ENCODE results near the gene KIAA0232.
"Not testable (repeated sequence)": the region's sequence is repeated elsewhere in the genome, so short reads cannot be mapped to it uniquely, and the experiment has no call there.

KIAA0232 gene

GRCh38 chr4:6887591-6888371, 105.3 kb downstream of the KIAA0232 start:
- peak; percentile 7 for DNase-seq

GRCh38 chr4:6888506-6889071, 106.1 kb downstream of the KIAA0232 start:
- DNase-seq: no peak

GRCh38 chr4:6889101-6889735, 106.7 kb downstream of the KIAA0232 start:
- no peak for DNase-seq

GRCh38 chr4:6889736-6890324, 107.3 kb downstream of the KIAA0232 start:
- DNase-seq: no peak

- no peak for DNase-seq
Observed at GRCh38 chr4:6890358-6890757, 107.8 kb downstream of the KIAA0232 start.

GRCh38 chr4:6890971-6891370, 108.4 kb downstream of the KIAA0232 start:
- not testable (repeated sequence) for DNase-seq

- DNase-seq: no peak
Observed at GRCh38 chr4:6891436-6892170, 109.1 kb downstream of the KIAA0232 start.

- DNase-seq: peak; percentile 66
Observed at GRCh38 chr4:6892190-6892908, 109.8 kb downstream of the KIAA0232 start.

GRCh38 chr4:6892909-6893202, 110.3 kb downstream of the KIAA0232 start:
- no peak for DNase-seq

- peak; percentile 37 for DNase-seq
Observed at GRCh38 chr4:6893449-6894085, 111.0 kb downstream of the KIAA0232 start.

GRCh38 chr4:6894086-6894478, 111.6 kb downstream of the KIAA0232 start:
- DNase-seq: no peak

- DNase-seq: no peak
Observed at GRCh38 chr4:6894528-6895498, 112.3 kb downstream of the KIAA0232 start.

GRCh38 chr4:6896035-6896434, 113.5 kb downstream of the KIAA0232 start:
- DNase-seq: no peak

GRCh38 chr4:6898763-6899162, 116.2 kb downstream of the KIAA0232 start:
- no peak for DNase-seq

- no peak for DNase-seq
Observed at GRCh38 chr4:6900181-6900812, 117.8 kb downstream of the KIAA0232 start.

GRCh38 chr4:6900956-6901355, 118.4 kb downstream of the KIAA0232 start:
- DNase-seq: no peak

GRCh38 chr4:6901669-6902317, 119.3 kb downstream of the KIAA0232 start:
- DNase-seq: no peak

GRCh38 chr4:6902318-6903042, 120.0 kb downstream of the KIAA0232 start:
- no peak for DNase-seq
